IPS DF 6.9 (cell line): ENCODE measurements around the gene B4GALT1.

Source experiments
- DNase-seq: peaks from one replicate; pipeline ENCODE4 v3.0.0-alpha.2; 2013; ENCODE audit warnings: low read depth, low spot score
- H3K27ac ChIP-seq: one replicate; pipeline ENCODE4 v1.5.1; 2013; ENCODE audit warnings: low read length, control low read depth
- H3K27me3 ChIP-seq: 2 replicates; pipeline ENCODE4 v1.6.1; 2013; ENCODE audit warnings: mild to moderate bottlenecking, low read length; ENCODE audit not compliant: control insufficient read depth, insufficient read depth
- H3K36me3 ChIP-seq: 2 replicates; pipeline ENCODE4 v1.6.1; 2013; ENCODE audit warnings: low read length; ENCODE audit not compliant: control insufficient read depth, insufficient read depth
- H3K4me1 ChIP-seq: 2 replicates; pipeline ENCODE4 v1.6.1; 2013; ENCODE audit warnings: low read length; ENCODE audit not compliant: control insufficient read depth, insufficient read depth
- H3K4me3 ChIP-seq: 2 replicates; pipeline ENCODE4 v1.5.1; 2013; ENCODE audit warnings: mild to moderate bottlenecking, low read length
- H3K9me3 ChIP-seq: 2 replicates; pipeline ENCODE4 v1.6.1; 2013; ENCODE audit warnings: low read length, inconsistent platforms; ENCODE audit not compliant: control insufficient read depth, insufficient read depth
- WGBS: extraction: QIAGEN DNeasy Blood & Tissue Kit; methylation state at CpG from one replicate; pipeline ENCODE4 v1.1.7; 2013; ENCODE audit warnings: mixed read lengths, missing lambda C conversion rate; ENCODE audit not compliant: insufficient read length, insufficient coverage; 5-methylcytosine and 5-hydroxymethylcytosine counted together

The B4GALT1 gene

DNA sequence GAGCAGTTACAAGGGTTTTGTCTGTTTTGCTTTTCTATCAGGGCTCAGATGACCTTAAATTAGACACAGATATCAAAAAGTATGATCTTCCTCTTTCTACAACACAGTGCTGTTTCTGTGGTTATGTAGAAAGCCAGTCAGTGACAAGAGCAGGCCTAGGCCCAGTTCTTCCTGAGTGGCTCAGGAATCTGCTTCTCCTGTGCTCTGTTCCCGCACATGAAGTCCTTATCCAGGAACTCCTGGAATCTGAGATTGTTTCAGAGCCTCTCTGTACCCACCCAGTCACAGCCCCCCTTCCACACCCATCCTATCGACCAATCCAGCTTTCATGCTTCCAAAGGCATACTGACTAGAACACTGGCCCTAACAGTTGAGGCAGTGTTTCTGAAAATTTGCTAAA lies 50.3 kb downstream of the B4GALT1 start:
- Histone ChIP-seq H3K4me3 (no peak overlapping the region), H3K27me3 (no peaks in the 10 kb centered on the region), H3K4me1 (no peaks in the 10 kb centered on the region), H3K9me3 (no peaks in the 10 kb centered on the region), H3K36me3 (no peaks in the 10 kb centered on the region), H3K27ac (no peak overlapping the region)
- DNase-seq = no peak
- no CpG with 5 or more reads among the region's 2 CpGs for WGBS

DNA sequence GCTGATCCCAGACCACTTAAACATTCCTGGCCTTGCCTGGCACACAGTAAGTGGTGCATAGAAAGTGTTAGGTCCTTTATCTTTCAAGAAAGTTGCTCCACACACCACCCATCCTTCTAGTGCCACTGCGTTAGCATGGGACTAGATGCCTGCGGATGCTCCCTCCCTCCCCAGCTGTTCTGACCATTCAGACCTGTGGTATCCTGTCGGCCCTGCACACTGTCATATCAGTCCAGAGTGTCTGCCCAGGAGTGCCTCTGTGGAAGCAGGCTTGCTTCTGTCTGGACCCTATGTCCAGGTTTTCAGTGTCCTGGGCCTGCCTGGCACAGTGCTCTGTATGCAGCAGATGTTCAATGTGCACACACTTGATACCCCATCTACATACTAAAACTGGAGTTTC lies 52.4 kb downstream of the B4GALT1 start:
- Histone ChIP-seq H3K36me3 (no peaks in the 10 kb centered on the region), H3K4me3 (no peak overlapping the region), H3K27ac (no peak overlapping the region), H3K9me3 (no peaks in the 10 kb centered on the region), H3K4me1 (no peaks in the 10 kb centered on the region), H3K27me3 (no peaks in the 10 kb centered on the region)
- no CpG with 5 or more reads among the region's 3 CpGs for WGBS
- no peak for DNase-seq

DNA sequence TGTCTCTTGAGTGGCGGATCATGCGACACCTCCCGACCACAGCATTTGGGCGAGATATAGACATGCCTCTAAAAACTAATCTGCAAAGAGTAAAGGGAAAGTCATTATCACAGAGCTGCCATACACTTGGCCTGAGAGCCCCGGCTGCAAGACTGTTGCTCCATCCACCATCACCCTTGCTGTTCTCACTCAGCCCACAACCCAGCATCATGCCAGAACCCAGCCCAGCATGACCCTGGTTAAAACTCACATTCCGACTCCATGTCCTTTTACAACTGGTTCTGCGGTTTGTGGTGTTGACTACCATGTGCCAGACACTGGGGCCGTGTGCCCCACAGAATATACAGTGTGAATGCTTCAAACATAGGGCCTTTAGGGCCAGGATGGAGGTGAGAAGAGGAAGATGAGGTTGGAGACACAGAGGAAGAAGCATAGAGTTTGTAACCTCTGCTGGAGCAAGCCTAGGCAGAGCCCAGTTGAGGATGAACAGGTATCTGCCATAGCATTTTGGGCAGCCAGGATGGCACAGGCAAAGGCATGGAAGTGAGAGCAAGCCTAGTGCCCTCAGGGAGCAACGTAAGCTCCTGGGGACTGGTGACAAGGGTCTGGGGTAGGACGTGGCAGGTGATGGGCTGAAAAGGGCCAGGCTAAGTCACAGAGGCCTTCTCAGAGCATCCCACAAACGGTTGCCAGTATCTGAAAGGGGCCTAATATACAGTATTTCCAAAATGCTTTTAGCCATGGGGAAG lies 53.2 kb downstream of the B4GALT1 start:
- WGBS = no CpG with 5 or more reads among the region's 11 CpGs
- no peak for DNase-seq
- Histone ChIP-seq H3K27ac (no peak overlapping the region), H3K36me3 (no peaks in the 10 kb centered on the region), H3K4me1 (no peaks in the 10 kb centered on the region), H3K4me3 (no peak overlapping the region), H3K27me3 (no peaks in the 10 kb centered on the region), H3K9me3 (no peaks in the 10 kb centered on the region)

DNA sequence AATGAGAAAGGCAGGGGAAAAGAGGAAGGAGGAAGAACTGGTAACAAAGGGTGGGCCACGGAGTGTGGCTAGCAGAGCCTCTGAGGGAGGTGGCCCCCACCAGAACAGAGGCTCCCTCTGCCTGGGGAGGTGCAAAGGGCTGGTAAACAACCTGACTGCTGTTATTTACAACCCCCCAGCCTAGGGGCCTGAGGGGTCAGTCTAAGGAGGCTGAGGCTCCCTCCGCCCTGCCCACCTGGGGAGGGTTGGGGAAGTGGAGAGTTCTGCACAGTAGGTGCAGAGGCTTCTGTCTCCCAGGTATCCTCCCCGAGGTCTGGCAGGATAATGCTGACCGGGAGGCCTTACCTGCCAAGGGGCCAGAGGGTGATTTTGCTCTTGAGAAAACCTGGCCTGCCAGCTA lies 55.0 kb downstream of the B4GALT1 start:
- no CpG with 5 or more reads among the region's 4 CpGs for WGBS
- Histone ChIP-seq H3K27me3 (no peaks in the 10 kb centered on the region), H3K4me3 (no peak overlapping the region), H3K27ac (no peak overlapping the region), H3K4me1 (0 out of 2 replicates have a peak, but pooled peaks cover 3% of the 10 kb centered on the region), H3K9me3 (no peaks in the 10 kb centered on the region), H3K36me3 (no peaks in the 10 kb centered on the region)
- DNase-seq = no peak

DNA sequence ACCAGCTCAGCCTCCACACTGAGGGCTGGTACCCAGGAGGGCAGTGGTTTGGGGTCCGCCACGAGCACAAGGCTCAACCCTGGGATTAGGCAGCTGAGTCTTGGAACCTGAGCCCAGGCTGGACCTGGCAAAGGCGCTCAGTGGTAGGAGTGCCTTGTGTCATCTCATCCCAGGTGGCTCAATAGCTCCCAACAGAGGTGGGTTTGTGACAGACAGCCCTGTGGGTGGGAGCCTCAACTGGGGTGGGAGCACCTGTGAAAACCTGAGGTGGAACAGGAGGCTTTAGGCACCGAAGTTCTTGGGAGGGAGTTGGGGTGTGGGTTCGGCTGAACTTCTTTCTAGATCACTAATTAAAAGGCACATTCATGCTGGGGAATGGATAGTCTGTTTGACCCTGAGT lies 55.5 kb downstream of the B4GALT1 start:
- no peak for DNase-seq
- Histone ChIP-seq H3K36me3 (no peaks in the 10 kb centered on the region), H3K27ac (no peak overlapping the region), H3K27me3 (no peaks in the 10 kb centered on the region), H3K9me3 (no peaks in the 10 kb centered on the region), H3K4me1 (0 out of 2 replicates have a peak, but pooled peaks cover 3% of the 10 kb centered on the region), H3K4me3 (no peak overlapping the region)
- WGBS = no CpG with 5 or more reads among the region's 5 CpGs

DNA sequence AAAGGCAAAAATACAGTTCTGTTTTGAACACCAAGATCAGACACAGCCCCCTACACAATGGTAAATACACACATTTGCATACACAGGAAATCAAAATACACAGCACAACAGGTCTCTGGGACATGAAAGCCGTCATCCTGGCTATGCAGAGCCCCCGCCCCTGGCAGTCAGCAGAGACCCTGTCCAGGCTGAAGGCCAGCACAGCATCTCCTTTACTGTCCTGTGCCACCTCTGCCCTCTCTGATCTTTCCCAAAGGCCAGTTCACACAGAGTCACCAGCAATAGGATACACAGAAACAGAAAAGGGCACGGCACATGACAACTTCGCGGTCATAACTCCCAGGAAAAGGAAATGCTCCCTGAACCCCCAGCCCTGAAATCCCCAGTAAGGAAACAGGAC lies 56.5 kb downstream of the B4GALT1 start:
- no CpG with 5 or more reads among the region's 5 CpGs for WGBS

DNA sequence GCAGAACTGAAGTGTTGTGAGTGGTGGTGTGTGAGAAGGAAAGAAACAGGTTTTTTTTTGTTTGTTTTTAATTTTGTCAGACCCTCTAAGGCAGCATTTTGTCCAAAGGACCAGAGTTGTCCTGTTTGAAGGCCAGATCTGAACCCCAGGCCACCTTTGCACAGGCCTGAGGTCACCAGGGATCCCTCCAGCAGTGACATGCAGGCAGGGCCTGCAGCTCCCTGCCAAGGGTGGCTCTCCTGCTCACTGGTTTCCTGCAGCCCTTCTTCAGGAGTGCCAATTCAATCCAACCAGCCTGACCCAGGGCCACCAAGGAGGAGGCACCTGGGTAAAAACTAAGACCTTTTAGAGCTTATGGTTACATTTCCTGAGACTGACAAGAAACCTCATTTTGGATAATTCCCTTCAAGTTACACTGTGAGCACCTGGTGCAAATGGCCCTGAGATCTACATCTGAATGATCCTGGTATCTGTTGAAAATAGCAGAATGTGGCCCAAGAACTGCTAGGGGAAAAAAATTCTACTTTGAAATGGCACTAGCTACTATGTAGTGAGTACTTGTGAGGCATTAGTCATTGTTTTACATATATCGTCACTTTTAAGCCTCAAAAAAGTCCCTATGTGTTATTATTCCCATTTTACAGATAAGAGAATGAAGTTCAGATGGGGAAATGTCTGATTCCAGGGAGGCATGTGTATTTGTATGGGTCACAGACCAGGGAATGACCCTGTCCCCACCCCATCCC lies 57.1 kb downstream of the B4GALT1 start:
- Histone ChIP-seq H3K27ac (no peak overlapping the region), H3K4me1 (0 out of 2 replicates have a peak, but pooled peaks cover 3% of the 10 kb centered on the region), H3K36me3 (no peaks in the 10 kb centered on the region), H3K9me3 (no peaks in the 10 kb centered on the region), H3K4me3 (no peak overlapping the region), H3K27me3 (no peaks in the 10 kb centered on the region)
- no CpG with 5 or more reads among the region's 1 CpG for WGBS
- DNase-seq = no peak

More for the DNA sequence above, 56.5 kb downstream of the B4GALT1 start:
- H3K27ac ChIP-seq = no peak overlapping the region
- 0 out of 2 replicates have a peak, but pooled peaks cover 3% of the 10 kb centered on the region for H3K4me1 ChIP-seq
- no peak for DNase-seq
- H3K27me3 ChIP-seq = no peaks in the 10 kb centered on the region
- no peaks in the 10 kb centered on the region for H3K36me3 ChIP-seq
- H3K4me3 ChIP-seq = no peak overlapping the region
- no peaks in the 10 kb centered on the region for H3K9me3 ChIP-seq

DNA sequence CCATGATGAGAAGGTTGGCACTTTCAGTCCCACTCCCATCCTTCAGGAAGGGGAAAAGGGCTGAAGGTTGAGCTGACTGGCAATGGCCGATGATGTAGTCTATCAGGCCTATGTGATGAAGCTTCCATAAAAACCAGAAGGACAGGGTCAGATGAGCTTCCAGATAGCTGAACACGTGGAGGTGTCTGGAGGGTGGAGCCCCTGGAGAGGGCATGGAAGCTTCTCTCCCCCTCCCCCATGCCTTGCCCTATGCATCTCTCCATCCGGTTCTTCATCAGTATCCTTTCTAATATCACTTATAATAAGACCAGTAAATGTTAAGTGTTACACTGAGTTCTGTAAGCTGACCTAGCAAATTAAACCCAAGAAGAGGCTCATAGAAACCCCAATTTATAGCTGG lies 58.0 kb downstream of the B4GALT1 start:
- H3K4me1 ChIP-seq = 0 out of 2 replicates have a peak, but pooled peaks cover 3% of the 10 kb centered on the region
- no peaks in the 10 kb centered on the region for H3K36me3 ChIP-seq
- WGBS = no CpG with 5 or more reads among the region's 3 CpGs
- H3K27me3 ChIP-seq = no peaks in the 10 kb centered on the region
- DNase-seq = no peak
- no peak overlapping the region for H3K27ac ChIP-seq
- no peak overlapping the region for H3K4me3 ChIP-seq
- H3K9me3 ChIP-seq = no peaks in the 10 kb centered on the region

DNA sequence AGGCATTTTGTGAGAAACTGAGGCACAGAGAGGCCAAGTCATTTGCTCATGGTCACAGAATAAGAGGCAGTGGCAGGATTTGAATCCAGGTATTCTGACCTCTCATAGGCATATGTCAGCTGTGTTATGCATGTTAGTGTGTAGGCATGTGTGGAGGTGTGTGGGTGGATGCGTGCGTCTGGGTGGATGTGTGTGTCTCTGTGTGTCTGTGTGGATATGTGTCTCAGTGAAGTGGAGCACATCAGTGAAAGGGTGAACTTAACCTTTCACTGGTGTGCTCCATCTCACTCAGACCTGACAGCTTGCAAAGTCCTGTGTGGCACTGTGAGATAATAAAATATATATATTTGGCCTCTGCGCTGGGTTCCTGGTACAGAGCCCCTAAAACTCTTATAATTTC lies 58.7 kb downstream of the B4GALT1 start:
- no peaks in the 10 kb centered on the region for H3K27me3 ChIP-seq
- DNase-seq = no peak
- no peaks in the 10 kb centered on the region for H3K36me3 ChIP-seq
- no peak overlapping the region for H3K4me3 ChIP-seq
- no peaks in the 10 kb centered on the region for H3K9me3 ChIP-seq
- no CpG with 5 or more reads among the region's 3 CpGs for WGBS
- H3K27ac ChIP-seq = no peak overlapping the region
- 0 out of 2 replicates have a peak, but pooled peaks cover 3% of the 10 kb centered on the region for H3K4me1 ChIP-seq

DNA sequence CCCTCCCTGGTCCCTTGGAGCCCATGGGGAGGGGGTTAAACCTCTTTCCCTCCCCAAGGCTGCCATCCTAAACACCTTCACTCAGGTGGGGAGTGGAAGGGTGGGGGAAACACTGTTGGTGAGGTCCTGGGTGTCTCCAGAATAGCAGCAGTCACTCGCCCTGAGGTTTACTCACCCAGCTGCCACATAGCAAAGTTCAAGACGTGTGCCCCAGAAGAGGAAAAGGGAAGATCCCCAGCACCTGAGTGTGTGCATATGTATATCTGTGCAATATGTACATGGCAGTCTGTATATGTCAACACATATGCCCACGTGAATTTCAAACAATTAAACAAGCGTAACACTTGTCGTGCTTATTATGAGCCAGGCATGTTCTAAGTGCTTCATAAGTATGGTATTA lies 59.4 kb downstream of the B4GALT1 start:
- Histone ChIP-seq H3K27ac (no peak overlapping the region), H3K9me3 (no peaks in the 10 kb centered on the region), H3K4me1 (0 out of 2 replicates have a peak, but pooled peaks cover 4% of the 10 kb centered on the region), H3K4me3 (no peak overlapping the region), H3K27me3 (no peaks in the 10 kb centered on the region), H3K36me3 (no peaks in the 10 kb centered on the region)
- WGBS = no CpG with 5 or more reads among the region's 5 CpGs
- no peak for DNase-seq
